Mesenchymal stem cell (in vitro differentiated cells and primary cell): ENCODE data around the gene PCDHA5. TPM values are rescaled to one million over a fixed set of nuclear protein-coding genes. Genes with fewer than 3 reads are reported as not detected.
A peak's percentile ranks its signal among the peaks of the same experiment; 100 is the strongest.
"Not testable (repeated sequence)": the region's sequence is repeated elsewhere in the genome, so short reads cannot be mapped to it uniquely, and the experiment has no call there.

ENCODE experiments used
- DNase-seq: peaks from one replicate; pipeline ENCODE4 v3.0.0-alpha.2; 2013
- H2AFZ ChIP-seq: one replicate; pipeline ENCODE4 v1.6.1; 2013; ENCODE audit warnings: low read depth, mild to moderate bottlenecking, control low read depth, inconsistent platforms, low read length, moderate library complexity
- H2AK5ac ChIP-seq: 2 replicates; pipeline ENCODE4 v1.6.1; 2013; ENCODE audit warnings: low read length, moderate library complexity, mild to moderate bottlenecking, inconsistent platforms; ENCODE audit not compliant: severe bottlenecking
- H2BK120ac ChIP-seq: one replicate; pipeline ENCODE4 v1.6.1; 2013; ENCODE audit warnings: low read depth, mild to moderate bottlenecking, inconsistent platforms, low read length, moderate library complexity
- H2BK12ac ChIP-seq, 2 experiments: one replicate each; pipeline ENCODE4 v1.6.1; 2013; ENCODE audit warnings: inconsistent platforms in 2 of 2, low read length in 2 of 2, mild to moderate bottlenecking in 2 of 2, moderate library complexity in 2 of 2, control low read depth in 1 of 2
- H2BK15ac ChIP-seq: one replicate; pipeline ENCODE4 v1.6.1; 2013; ENCODE audit warnings: mild to moderate bottlenecking, low read depth, inconsistent platforms; ENCODE audit not compliant: poor library complexity, severe bottlenecking
- H2BK5ac ChIP-seq: 2 replicates; pipeline ENCODE4 v1.6.1; 2013; ENCODE audit warnings: low read depth, mild to moderate bottlenecking, low read length, control low read depth, inconsistent platforms; ENCODE audit not compliant: poor library complexity, severe bottlenecking
- H3K14ac ChIP-seq, 2 experiments: one replicate each; pipeline ENCODE4 v1.6.1; 2013; ENCODE audit warnings: inconsistent platforms in 2 of 2, low read length in 2 of 2, control low read depth in 1 of 2, mild to moderate bottlenecking in 1 of 2, moderate library complexity in 1 of 2
- H3K18ac ChIP-seq, 2 experiments: one replicate each; pipeline ENCODE4 v1.6.1; 2013; ENCODE audit warnings: inconsistent platforms in 2 of 2, low read length in 2 of 2, control low read depth in 1 of 2, low read depth in 1 of 2, mild to moderate bottlenecking in 1 of 2
- H3K23ac ChIP-seq, 2 experiments: one replicate each; pipeline ENCODE4 v1.6.1; 2013; ENCODE audit warnings: inconsistent platforms in 2 of 2, low read length in 2 of 2, mild to moderate bottlenecking in 2 of 2, moderate library complexity in 2 of 2, control low read depth in 1 of 2
- H3K27ac ChIP-seq: 2 replicates; pipeline ENCODE4 v1.5.1; 2013; ENCODE audit warnings: mild to moderate bottlenecking, moderate library complexity, low read length, control low read depth, inconsistent platforms; ENCODE audit not compliant: poor library complexity, severe bottlenecking
- H3K27me3 ChIP-seq, 2 experiments: 2 replicates each; pipeline versions ENCODE4 v1.6.1 to v1.7.0; 2013; ENCODE audit warnings: low read length in 2 of 2, mild to moderate bottlenecking in 2 of 2, moderate library complexity in 2 of 2, control low read depth in 1 of 2, inconsistent platforms in 1 of 2; ENCODE audit not compliant: control insufficient read depth in 1 of 2, insufficient read depth in 1 of 2
- H3K36me3 ChIP-seq, 2 experiments: 2 replicates each; pipeline versions ENCODE4 v1.6.1 to v1.7.0; 2013; ENCODE audit warnings: low read length in 2 of 2, control low read depth in 1 of 2, inconsistent platforms in 1 of 2, low read depth in 1 of 2, mild to moderate bottlenecking in 1 of 2; ENCODE audit not compliant: insufficient read depth in 2 of 2, control insufficient read depth in 1 of 2
- H3K4ac ChIP-seq, 2 experiments: one replicate each; pipeline ENCODE4 v1.6.1; 2013; ENCODE audit warnings: inconsistent platforms in 2 of 2, low read length in 2 of 2, mild to moderate bottlenecking in 2 of 2, moderate library complexity in 2 of 2, control low read depth in 1 of 2, low read depth in 1 of 2
- H3K4me1 ChIP-seq: 2 replicates; pipeline ENCODE4 v1.6.1; 2013; ENCODE audit warnings: low read depth, low read length, control low read depth; ENCODE audit not compliant: control insufficient read depth, insufficient read depth
- H3K4me2 ChIP-seq: 2 replicates; pipeline ENCODE4 v1.6.1; 2013; ENCODE audit warnings: low read length, mild to moderate bottlenecking, inconsistent platforms; ENCODE audit not compliant: poor library complexity, severe bottlenecking
- H3K4me3 ChIP-seq, 2 experiments: 2 replicates each; pipeline versions ENCODE4 v1.5.1 to v1.7.0; 2013; ENCODE audit warnings: low read length in 2 of 2, mild to moderate bottlenecking in 2 of 2, control low read depth in 1 of 2, low read depth in 1 of 2; ENCODE audit not compliant: insufficient read depth in 1 of 2
- H3K79me1 ChIP-seq: replicated peaks from 2 replicates; pipeline ENCODE4 v1.6.1; 2013; ENCODE audit warnings: mild to moderate bottlenecking, control low read depth, low read length, inconsistent platforms; ENCODE audit not compliant: poor library complexity, severe bottlenecking
- H3K9ac ChIP-seq: 2 replicates; pipeline ENCODE4 v1.7.0; 2013; ENCODE audit warnings: mild to moderate bottlenecking, low read length, moderate library complexity
- H3K9me3 ChIP-seq: 2 replicates; pipeline ENCODE4 v1.7.0; 2013; ENCODE audit warnings: mild to moderate bottlenecking, low read length; ENCODE audit not compliant: control insufficient read depth
- H4K8ac ChIP-seq: one replicate; pipeline ENCODE4 v1.6.1; 2013; ENCODE audit warnings: inconsistent platforms, mild to moderate bottlenecking, low read length, moderate library complexity
- H4K91ac ChIP-seq: one replicate; pipeline ENCODE4 v1.6.1; 2013; ENCODE audit warnings: mild to moderate bottlenecking, low read length, inconsistent platforms
- WGBS: methylation state at CpG from one replicate; pipeline ENCODE4 v1.1.7; 2013; ENCODE audit warnings: mixed read lengths; 5-methylcytosine and 5-hydroxymethylcytosine counted together
- polyA plus RNA-seq, 2 experiments: library from polyadenylated mRNA; stranded (reverse); fragments of 200-250 nt; gene quantifications; one replicate each; pipeline ENCODE4 v1.2.3, GENCODE V29; 2013

Gene PCDHA5
- polyA plus RNA-seq (2013, experiment 1 of 2), result 0.03 TPM
- 0.04 TPM for polyA plus RNA-seq (2013, experiment 2 of 2)

- no peak within 1 kb of the TSS for H2AFZ ChIP-seq
- H3K4me2 ChIP-seq, result no peak within 1 kb of the TSS
- H3K4ac ChIP-seq, result no peak within 1 kb of the TSS
- H2BK5ac ChIP-seq, result no peak within 1 kb of the TSS
- no peak within 1 kb of the TSS for H4K91ac ChIP-seq
- H3K27ac ChIP-seq, result no peak within 1 kb of the TSS
- H3K79me1 ChIP-seq, result no peaks in the 10 kb centered on the region
- no peak within 1 kb of the TSS for H4K8ac ChIP-seq
- H2AK5ac ChIP-seq, result no peak within 1 kb of the TSS
- peaks cover 0 to 13% of the 10 kb centered on the region in 2 experiments for H3K36me3 ChIP-seq
- 95% methylated on average over 36 of the region's 39 CpGs for WGBS
- DNase-seq, result no peak
- peaks cover 46% of the 10 kb centered on the region for H3K9me3 ChIP-seq
- H3K9ac ChIP-seq, result no peak within 1 kb of the TSS
- H2BK15ac ChIP-seq, result no peak within 1 kb of the TSS
- no peak within 1 kb of the TSS for H3K4me3 ChIP-seq
- H3K18ac ChIP-seq, result no peak within 1 kb of the TSS
- H2BK12ac ChIP-seq, result no peak within 1 kb of the TSS
- no peak within 1 kb of the TSS for H3K14ac ChIP-seq
- no peak within 1 kb of the TSS for H3K23ac ChIP-seq
- no peak within 1 kb of the TSS for H2BK120ac ChIP-seq
- no peaks in the 10 kb centered on the region for H3K4me1 ChIP-seq
- H3K27me3 ChIP-seq, result no peaks in the 10 kb centered on the region
Observed at GRCh38 chr5:140821375-140822280, at the start of gene PCDHA5. Gene PCDHA5 (plus strand): TSS chr5:140821613.

DNA sequence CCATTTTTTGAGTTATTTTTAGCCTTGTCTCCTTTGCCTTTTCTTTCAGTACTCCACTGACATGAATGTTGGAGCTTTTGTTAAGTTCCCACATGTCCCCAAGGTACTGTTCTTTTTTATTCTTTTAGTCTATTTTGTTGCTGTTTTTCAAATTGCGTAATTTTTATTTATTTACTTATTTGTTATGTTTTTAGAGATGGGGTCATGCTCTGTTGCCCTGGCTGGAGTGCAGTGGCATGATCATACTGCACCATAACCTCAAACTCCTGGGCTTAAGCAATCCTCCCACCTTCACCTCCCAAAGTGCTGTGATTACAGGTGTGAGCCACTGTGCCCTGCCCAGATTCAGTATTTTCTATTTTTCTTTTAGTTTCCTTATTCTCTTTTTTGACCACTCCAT is 40.9 kb upstream of the PCDHA5 start:
- no peak overlapping the region for H3K4me2 ChIP-seq
- no peaks in the 10 kb centered on the region for H3K4me1 ChIP-seq
- no peak overlapping the region for H3K9ac ChIP-seq
- H3K79me1 ChIP-seq, result no peaks in the 10 kb centered on the region
- H2AK5ac ChIP-seq, result no peak overlapping the region
- H4K91ac ChIP-seq, result no peak overlapping the region
- no peak overlapping the region for H2BK120ac ChIP-seq
- no peak overlapping the region for H2BK5ac ChIP-seq
- no peak overlapping the region for H2BK15ac ChIP-seq
- no CpG with 5 or more reads among the region's 1 CpG for WGBS
- H3K4me3 ChIP-seq, result no peak overlapping the region
- H2BK12ac ChIP-seq, result no peak overlapping the region
- DNase-seq, result no peak
- no peaks in the 10 kb centered on the region for H3K36me3 ChIP-seq
- H3K23ac ChIP-seq, result no peak overlapping the region
- no peak overlapping the region for H3K27ac ChIP-seq
- no peak overlapping the region for H3K4ac ChIP-seq
- peaks cover 84% of the 10 kb centered on the region for H3K9me3 ChIP-seq
- H4K8ac ChIP-seq, result no peak overlapping the region
- H3K27me3 ChIP-seq, result no peaks in the 10 kb centered on the region
- no peak overlapping the region for H2AFZ ChIP-seq
- H3K18ac ChIP-seq, result no peak overlapping the region
- no peak overlapping the region for H3K14ac ChIP-seq

DNA sequence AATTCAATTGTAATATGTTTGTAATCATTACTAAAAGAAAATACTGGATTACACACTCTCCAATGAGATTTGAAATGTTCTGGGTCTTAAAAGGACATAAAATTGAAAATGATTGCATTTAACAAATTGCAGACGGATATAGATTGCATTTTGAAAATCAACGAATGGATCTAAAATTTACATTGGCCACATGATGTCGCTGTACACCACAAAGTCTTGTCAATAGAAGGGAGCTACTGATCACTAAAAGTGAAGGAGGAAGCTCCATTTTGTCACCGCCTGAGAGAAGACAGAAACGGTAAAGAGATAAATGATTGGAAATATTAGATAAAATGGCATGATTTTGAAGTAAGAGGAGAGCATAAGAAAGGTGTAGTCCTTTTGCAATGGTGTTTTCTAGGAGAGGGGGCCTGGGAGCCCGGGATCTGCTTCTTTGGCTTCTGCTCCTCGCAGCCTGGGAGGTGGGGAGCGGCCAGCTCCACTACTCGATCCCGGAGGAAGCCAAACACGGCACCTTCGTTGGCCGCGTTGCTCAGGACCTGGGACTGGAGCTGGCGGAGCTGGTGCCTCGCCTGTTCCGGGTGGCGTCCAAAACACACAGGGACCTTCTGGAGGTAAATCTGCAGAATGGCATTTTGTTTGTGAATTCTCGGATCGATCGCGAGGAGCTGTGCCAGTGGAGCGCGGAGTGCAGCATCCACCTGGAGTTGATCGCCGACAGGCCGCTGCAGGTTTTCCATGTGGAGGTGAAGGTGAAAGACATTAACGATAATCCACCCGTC is 35.3 kb upstream of the PCDHA5 start, which contains the start of gene PCDHA1:
PCDHA1 (plus strand) TSS at position 236 of the 782 bp plus-strand sequence.
- H3K27ac ChIP-seq, result no peak within 1 kb of the TSS
- H2BK5ac ChIP-seq, result no peak within 1 kb of the TSS
- no peak for DNase-seq
- no peak within 1 kb of the TSS for H3K18ac ChIP-seq
- H3K4me1 ChIP-seq, result no peaks in the 10 kb centered on the region
- H3K36me3 ChIP-seq, result no peaks in the 10 kb centered on the region
- H3K4ac ChIP-seq, result no peak within 1 kb of the TSS
- no peak within 1 kb of the TSS for H3K9ac ChIP-seq
- no peak within 1 kb of the TSS for H4K91ac ChIP-seq
- no peak within 1 kb of the TSS for H2BK120ac ChIP-seq
- no peak within 1 kb of the TSS for H2BK12ac ChIP-seq
- H2BK15ac ChIP-seq, result no peak within 1 kb of the TSS
- H2AK5ac ChIP-seq, result no peak within 1 kb of the TSS
- H3K79me1 ChIP-seq, result no peaks in the 10 kb centered on the region
- peak within 1 kb of the TSS in 1 of 2 experiments; percentile 2 for H3K4me3 ChIP-seq
- WGBS, result 89% methylated on average over 29 of the region's 29 CpGs
- no peak within 1 kb of the TSS for H3K14ac ChIP-seq
- H4K8ac ChIP-seq, result no peak within 1 kb of the TSS
- no peaks in the 10 kb centered on the region for H3K27me3 ChIP-seq
- H3K4me2 ChIP-seq, result no peak within 1 kb of the TSS
- H3K23ac ChIP-seq, result no peak within 1 kb of the TSS
- no peak within 1 kb of the TSS for H2AFZ ChIP-seq
- H3K9me3 ChIP-seq, result peaks cover 85% of the 10 kb centered on the region

- H3K4ac ChIP-seq, H3K27ac ChIP-seq, H3K23ac ChIP-seq, H3K9ac ChIP-seq, H3K4me1 ChIP-seq, H3K36me3 ChIP-seq, H3K79me1 ChIP-seq, H4K8ac ChIP-seq, H3K27me3 ChIP-seq, H2BK12ac ChIP-seq, H4K91ac ChIP-seq, H3K4me3 ChIP-seq, H2AK5ac ChIP-seq, H2BK120ac ChIP-seq, DNase-seq, H3K14ac ChIP-seq, H3K18ac ChIP-seq, H3K4me2 ChIP-seq, H2BK15ac ChIP-seq, H2AFZ ChIP-seq, H2BK5ac ChIP-seq: not testable (repeated sequence)
- 96% methylated on average over 44 of the region's 44 CpGs for WGBS
- H3K9me3 ChIP-seq, result peaks cover 82% of the 10 kb centered on the region
Observed at GRCh38 chr5:140787422-140787821, 34.0 kb upstream of the PCDHA5 start.
